ENCODE results near the gene LPCAT4.
A peak's percentile ranks its signal among the peaks of the same experiment; 100 is the strongest.
"Not testable (repeated sequence)": the region's sequence is repeated elsewhere in the genome, so short reads cannot be mapped to it uniquely, and the experiment has no call there.

Gene LPCAT4

GRCh38 chr15:34367101-34368081, at the start of gene LPCAT4:
Gene LPCAT4 (minus strand): TSS chr15:34367196. CDS start chr15:34367100, 96 bp downstream.
- peak; percentile 98 for DNase-seq (ENCODE audit: low spot score)

GRCh38 chr15:34409511-34409910, 42.5 kb upstream of the LPCAT4 start:
- DNase-seq (ENCODE audit: low spot score): not testable (repeated sequence)

- DNase-seq (ENCODE audit: low spot score): not testable (repeated sequence)
Observed at GRCh38 chr15:34408973-34409372, 42.0 kb upstream of the LPCAT4 start.

GRCh38 chr15:34403899-34404298, 36.9 kb upstream of the LPCAT4 start:
- DNase-seq (ENCODE audit: low spot score): not testable (repeated sequence)

GRCh38 chr15:34403160-34403598, 36.2 kb upstream of the LPCAT4 start:
- not testable (repeated sequence) for DNase-seq (ENCODE audit: low spot score)

GRCh38 chr15:34397637-34398259, 30.8 kb upstream of the LPCAT4 start:
- not testable (repeated sequence) for DNase-seq (ENCODE audit: low spot score)

- not testable (repeated sequence) for DNase-seq (ENCODE audit: low spot score)
Observed at GRCh38 chr15:34392981-34393380, 26.0 kb upstream of the LPCAT4 start.

GRCh38 chr15:34389594-34390086, 22.6 kb upstream of the LPCAT4 start:
- not testable (repeated sequence) for DNase-seq (ENCODE audit: low spot score)

GRCh38 chr15:34381829-34382521, 15.0 kb upstream of the LPCAT4 start:
- DNase-seq (ENCODE audit: low spot score): not testable (repeated sequence)

GRCh38 chr15:34380491-34380890, 13.5 kb upstream of the LPCAT4 start:
- not testable (repeated sequence) for DNase-seq (ENCODE audit: low spot score)

GRCh38 chr15:34376856-34377255, 9.9 kb upstream of the LPCAT4 start:
- DNase-seq (ENCODE audit: low spot score): no peak

- not testable (repeated sequence) for DNase-seq (ENCODE audit: low spot score)
Observed at GRCh38 chr15:34375541-34375940, 8.5 kb upstream of the LPCAT4 start.

- no peak for DNase-seq (ENCODE audit: low spot score)
Observed at GRCh38 chr15:34374816-34375215, 7.8 kb upstream of the LPCAT4 start.

- DNase-seq (ENCODE audit: low spot score): no peak
Observed at GRCh38 chr15:34373951-34374350, 7.0 kb upstream of the LPCAT4 start.

- no peak for DNase-seq (ENCODE audit: low spot score)
Observed at GRCh38 chr15:34370643-34371042, 3.6 kb upstream of the LPCAT4 start.

GRCh38 chr15:34370129-34370528, 3.1 kb upstream of the LPCAT4 start:
- no peak for DNase-seq (ENCODE audit: low spot score)

- peak; percentile 89 for DNase-seq (ENCODE audit: low spot score)
Observed at GRCh38 chr15:34366271-34367065, 528 bp downstream of the LPCAT4 start.

GRCh38 chr15:34365836-34366235, 1.2 kb downstream of the LPCAT4 start:
- DNase-seq (ENCODE audit: low spot score): no peak

GRCh38 chr15:34365091-34365825, 1.7 kb downstream of the LPCAT4 start:
- DNase-seq (ENCODE audit: low spot score): no peak

- DNase-seq (ENCODE audit: low spot score): no peak
Observed at GRCh38 chr15:34364041-34364440, 3.0 kb downstream of the LPCAT4 start.

Data from iPS-NIHi11 (cell line).